NCI-H187 (cell line): ENCODE data around the gene HTRA1.

Experiments
- DNase-seq, 2 experiments: peaks; one replicate each; lab custom pipeline; 2025; lab: John Stamatoyannopoulos, UW

The HTRA1 gene

DNA sequence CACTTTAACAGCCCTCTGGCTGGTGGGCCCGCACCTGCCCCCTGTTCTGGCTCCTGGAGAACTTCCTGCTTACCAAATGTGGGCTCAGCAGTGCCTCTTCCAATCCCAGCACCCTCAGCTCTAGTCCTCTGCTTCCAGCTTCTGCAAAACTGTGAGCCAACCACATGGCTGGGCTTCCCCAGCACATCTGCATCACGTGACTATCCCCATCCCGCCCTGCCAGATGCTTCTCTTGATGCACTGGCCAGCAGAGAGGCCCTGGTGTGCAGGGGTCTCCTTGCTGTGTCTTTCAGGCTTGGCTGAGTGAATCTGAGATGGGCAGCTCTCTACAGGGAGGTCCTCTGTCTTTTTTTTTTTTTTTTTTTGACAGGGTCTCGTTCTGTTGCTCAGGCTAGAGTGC, 55.4 kb downstream of the HTRA1 start:
- no peak for DNase-seq

GRCh38 chr10:122519144-122519543, 57.8 kb downstream of the HTRA1 start:
- no peak for DNase-seq

DNA sequence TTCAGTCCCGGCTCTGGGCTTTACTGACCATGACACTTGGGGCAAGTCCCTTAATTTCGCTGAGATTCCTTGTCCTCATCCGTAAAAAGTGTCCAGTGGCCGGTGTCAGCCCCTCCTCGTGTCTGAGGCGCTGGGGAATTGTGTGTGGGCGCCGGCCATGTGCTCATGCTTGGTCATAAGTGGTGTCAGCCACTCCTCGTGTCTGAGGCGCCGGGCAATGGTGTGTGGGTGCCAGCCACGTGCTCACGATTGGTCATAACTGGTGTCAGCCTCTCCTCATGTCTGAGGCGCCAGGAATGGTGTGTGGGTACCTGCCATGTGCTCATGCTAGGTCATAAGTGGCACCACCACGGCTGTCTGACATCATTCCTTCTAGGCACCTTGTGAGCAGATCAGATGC, 58.5 kb downstream of the HTRA1 start:
- DNase-seq, result no peak

DNA sequence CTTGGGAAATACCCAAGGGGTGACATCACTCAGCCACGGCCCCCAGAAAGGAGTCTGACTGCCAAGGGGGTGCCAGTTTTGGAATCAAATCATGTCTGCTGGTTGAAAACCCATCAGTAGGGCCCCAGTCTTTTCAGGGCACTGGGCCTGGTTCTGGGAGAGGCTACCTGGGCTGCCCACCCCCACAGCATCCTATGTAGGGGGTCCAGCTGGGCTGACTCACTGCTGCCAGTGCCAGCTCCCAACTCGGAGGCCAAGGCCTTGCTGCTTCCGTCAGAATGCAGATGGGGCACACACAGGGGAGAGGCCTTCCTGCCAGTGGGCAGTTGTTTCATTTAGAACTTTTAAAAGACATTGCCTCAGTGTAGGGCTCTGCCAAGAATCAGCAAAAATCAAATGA, 59.7 kb downstream of the HTRA1 start:
- DNase-seq, result no peak

DNA sequence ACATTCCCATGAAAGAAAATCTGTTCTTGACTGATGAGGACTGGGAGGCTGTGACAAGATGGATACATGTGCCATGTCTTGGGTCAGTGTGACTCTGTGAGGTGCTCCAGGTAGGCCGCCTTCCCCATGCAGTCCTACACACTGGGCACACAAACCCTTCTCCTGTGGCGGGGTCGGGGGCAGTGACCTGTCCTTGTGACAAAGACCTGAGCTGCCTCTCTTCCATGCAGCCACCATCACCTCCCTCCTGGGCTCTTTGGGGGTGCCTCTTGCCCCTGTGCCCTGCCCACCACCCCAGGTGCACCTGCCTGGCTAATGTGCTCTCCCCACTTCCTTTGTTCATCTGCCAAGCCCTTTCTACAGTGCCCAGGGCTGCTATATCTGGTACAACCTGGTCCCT, 63.5 kb downstream of the HTRA1 start:
- no peak for DNase-seq

GRCh38 chr10:122525788-122526187, 64.4 kb downstream of the HTRA1 start:
- no peak for DNase-seq

GRCh38 chr10:122526892-122527291, 65.5 kb downstream of the HTRA1 start:
- no peak for DNase-seq

DNA sequence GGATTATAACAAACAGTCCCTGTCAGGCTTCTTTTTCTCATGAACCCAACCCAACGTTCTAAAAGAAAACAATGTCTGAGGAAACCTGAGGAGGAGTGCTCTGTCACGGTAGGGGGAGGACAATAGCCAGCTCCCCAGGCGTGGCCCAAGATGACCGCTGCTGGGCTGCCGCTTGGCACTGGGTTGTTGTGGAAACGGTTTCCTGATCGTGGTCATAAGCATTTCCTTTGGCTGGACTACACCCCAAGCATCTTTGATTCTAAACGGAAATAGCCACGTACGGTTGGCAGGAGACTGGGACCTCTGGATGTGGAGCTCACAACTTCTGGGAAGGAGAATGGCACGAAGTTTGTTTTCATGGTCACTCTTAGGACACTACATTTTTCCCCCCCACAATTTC, 68.8 kb downstream of the HTRA1 start:
- no peak for DNase-seq

- DNase-seq, result no peak
Measured at GRCh38 chr10:122531261-122531660, 69.9 kb downstream of the HTRA1 start.

GRCh38 chr10:122531939-122532338, 70.6 kb downstream of the HTRA1 start:
- DNase-seq, result no peak

DNA sequence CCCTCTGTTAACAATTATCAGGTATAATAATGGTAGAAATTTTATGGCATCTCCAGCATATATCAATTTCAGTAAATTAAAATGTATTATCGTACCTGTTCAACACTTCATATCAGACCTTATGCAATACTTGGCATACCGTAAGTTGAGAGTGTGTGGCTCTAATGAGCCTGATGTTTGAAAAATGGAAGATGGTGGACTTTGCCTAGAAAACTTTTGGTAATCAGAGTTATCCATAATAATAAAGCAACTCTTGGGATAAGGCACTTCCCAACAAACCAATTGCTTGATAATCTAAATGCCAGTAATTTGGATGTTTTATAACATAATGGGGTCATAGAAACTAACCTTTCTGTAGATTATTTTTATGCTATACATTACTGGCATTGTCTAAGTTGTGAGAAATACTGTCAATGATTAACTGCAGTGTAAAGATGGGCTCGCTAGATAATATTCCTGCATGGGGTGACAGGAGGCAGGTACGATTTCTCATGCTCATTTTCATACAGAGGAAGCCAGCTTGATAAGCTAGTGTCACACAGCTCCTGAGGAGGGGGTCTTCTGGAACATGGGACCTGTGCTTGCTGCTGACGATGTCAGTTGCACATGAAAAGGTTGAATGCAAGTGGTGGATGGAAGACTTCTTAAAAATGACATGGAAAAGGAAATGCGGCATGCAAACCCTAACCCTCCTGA, 71.4 kb downstream of the HTRA1 start:
- DNase-seq, result no peak

- no peak for DNase-seq
Measured at GRCh38 chr10:122537545-122537944, 76.2 kb downstream of the HTRA1 start.

DNA sequence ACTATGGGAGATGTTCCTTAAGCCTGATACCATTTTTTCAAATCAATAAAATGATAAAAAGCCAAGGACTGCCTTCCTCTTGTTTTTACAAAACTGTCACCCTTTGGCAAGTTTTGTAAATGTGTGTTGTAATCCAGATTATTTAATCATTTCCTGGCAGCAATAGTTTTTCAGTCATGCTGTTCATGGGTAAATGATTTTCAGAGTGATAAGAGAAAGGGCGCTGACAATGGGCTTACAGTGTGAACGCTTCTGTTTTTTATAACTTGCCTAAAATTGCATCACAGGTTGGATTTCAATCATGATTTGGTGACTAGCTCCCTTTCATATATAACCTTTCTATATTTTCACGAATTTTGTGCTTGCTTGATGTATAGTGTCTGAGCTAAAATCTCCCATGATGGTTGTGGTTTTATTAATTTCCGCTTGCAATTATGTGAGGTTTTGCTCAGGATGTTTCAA, 80.2 kb downstream of the HTRA1 start:
- DNase-seq, result no peak

GRCh38 chr10:122543676-122544445, 82.5 kb downstream of the HTRA1 start:
- no peak for DNase-seq

DNA sequence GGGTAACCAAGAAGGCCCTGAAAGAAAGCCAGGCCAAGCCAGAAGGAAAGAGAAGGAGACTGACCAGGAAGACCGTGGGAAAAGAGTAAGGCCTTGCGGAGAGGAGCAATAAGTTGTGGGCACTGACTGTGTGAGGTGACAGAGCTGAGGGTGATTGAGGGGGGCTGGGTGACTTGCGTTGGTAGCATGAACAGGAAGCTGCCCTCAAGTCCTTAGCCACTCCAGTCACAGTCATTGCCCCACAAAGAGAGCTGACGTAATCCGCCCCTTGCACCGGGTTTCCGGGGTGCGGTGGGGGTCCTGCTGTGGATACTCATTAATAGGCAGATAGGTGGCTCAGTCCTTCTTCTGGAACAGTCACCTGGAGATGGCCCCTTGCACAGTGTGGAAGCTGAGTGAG, 83.1 kb downstream of the HTRA1 start:
- DNase-seq, result no peak

- no peak for DNase-seq
Measured at GRCh38 chr10:122546242-122546641, 84.9 kb downstream of the HTRA1 start.

DNA sequence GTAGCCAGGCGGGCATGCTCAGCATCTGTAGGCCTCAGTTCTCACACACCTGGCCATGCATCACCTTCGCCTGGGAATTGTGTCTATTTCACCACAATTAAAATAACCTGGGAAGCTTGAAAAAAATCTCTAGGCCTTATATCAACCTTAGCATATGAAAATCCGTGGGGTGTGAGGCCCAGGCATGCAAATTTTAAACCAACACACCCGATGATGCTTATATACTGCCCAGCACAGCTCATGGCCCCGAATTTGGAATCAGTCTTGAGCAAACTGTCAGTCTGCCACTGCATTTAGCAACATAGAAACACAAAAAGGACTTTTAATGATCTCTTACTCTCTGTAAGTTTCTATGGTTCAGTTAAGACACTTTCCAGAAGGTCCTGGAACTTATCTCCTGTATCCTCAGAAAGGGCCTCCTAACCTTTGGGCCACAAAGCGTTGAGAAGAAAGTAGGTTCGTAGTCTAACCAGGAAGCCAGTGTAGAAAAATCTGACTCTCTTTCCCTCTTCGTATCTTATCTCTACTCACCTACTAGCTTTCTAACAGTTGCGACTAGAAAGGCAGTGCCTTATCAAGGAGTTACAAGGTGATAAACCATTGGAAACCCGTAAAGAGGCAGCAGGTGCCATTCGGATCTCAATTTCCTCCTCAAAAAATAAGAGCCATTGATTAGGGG, 87.2 kb downstream of the HTRA1 start:
- no peak for DNase-seq

- no peak for DNase-seq
Measured at GRCh38 chr10:122549636-122550035, 88.3 kb downstream of the HTRA1 start.

- no peak for DNase-seq
Measured at GRCh38 chr10:122550427-122550826, 89.1 kb downstream of the HTRA1 start.

GRCh38 chr10:122550983-122551382, 89.6 kb downstream of the HTRA1 start:
- no peak for DNase-seq

DNA sequence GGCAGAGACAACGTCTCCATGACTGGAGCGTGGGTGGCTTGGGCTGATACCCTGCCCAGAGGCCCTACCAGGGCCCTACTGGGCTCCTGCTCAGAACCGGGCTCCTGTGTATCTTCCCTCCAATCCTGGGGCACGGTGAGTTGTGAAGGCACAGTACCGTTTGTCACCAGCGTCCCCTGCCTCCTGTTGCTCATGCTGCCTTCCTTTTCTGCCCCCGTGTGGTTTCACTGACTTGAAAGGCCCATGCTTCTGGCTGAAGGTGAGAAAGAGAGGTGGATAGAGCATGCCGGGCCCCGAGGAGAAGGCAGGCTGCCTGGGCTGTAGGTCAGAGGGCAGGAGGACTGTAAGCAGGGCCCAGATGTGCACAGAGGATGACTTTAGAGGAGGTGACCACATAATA, 90.1 kb downstream of the HTRA1 start:
- DNase-seq, result no peak

DNA sequence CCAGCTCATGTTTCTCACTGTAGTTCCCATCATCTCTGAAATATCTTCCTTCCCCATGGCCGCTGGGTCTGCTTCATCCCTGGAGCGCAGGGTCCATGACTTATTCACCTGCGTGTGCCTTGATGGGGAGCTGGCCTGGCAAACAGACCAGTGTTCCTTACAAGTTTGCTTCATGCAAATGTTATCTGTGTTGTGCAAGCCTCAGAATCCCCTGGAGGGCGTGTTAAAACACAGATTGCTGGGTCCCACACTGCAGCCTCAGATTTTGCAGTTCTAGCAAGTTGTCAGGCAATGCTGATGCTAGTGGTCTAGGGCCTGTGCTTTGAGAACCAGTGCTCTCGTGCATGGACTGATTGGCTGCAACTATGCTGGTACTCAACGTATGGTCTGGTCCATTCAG, 92.0 kb downstream of the HTRA1 start:
- DNase-seq, result no peak
